Measurements from ENCODE around the gene PLAGL2.
"Not testable (repeated sequence)": the region's sequence is repeated elsewhere in the genome, so short reads cannot be mapped to it uniquely, and the experiment has no call there.

PLAGL2 gene

DNA sequence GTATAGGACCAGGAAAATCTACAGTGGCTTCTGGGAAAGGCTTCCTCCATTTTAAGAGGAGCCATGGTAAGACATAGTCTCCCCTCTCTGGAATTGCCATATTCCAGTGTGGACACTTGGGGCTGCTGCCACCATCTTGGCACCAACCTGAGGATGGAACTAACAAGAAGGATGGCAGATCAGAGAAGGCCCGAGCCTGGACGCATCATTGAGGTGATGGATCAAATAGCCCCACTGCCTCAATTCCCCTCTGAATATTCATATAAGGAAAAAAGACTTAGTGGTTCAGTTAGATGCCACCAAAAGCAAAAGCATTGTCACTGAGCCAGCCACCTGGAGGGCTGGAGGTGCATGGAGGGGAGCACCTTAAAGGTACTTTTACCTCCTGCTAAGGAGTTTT, 25.9 kb downstream of the PLAGL2 start:
- Histone ChIP-seq H3K27ac (ENCODE audit: low read length) (no peak overlapping the region), H3F3A (ENCODE audit: insufficient read depth, low read length) (peaks cover 8% of the 10 kb centered on the region), H3K9ac (ENCODE audit: low read length) (no peak overlapping the region), H3K4me3 (ENCODE audit: low read length) (no peak overlapping the region), H3K9me2 (replicated peaks; ENCODE audit: insufficient read depth, low read length) (no peaks in the 10 kb centered on the region), H3K9me3 (replicated peaks; ENCODE audit: insufficient read depth, low read length) (no peaks in the 10 kb centered on the region), H3K79me2 (ENCODE audit: low read length) (no peaks in the 10 kb centered on the region), H4K20me1 (ENCODE audit: insufficient read depth, low read length) (no peaks in the 10 kb centered on the region), H3K4me1 (ENCODE audit: low read length) (peaks cover 7% of the 10 kb centered on the region), H2AFZ (ENCODE audit: low read length) (no peak overlapping the region), H3K36me3 (replicated peaks; ENCODE audit: insufficient read depth, low read length) (no peaks in the 10 kb centered on the region), H3K27me3 (replicated peaks; ENCODE audit: insufficient read depth, low read length) (no peaks in the 10 kb centered on the region), H3K4me2 (ENCODE audit: low read depth, low read length) (no peak overlapping the region)
- TF ChIP-seq EZH2 (optimal IDR thresholded peaks at IDR 0.05; ENCODE audit: low read depth, low read length) (no peak), CTCF (IDR thresholded peaks at IDR 0.05; ENCODE audit: low read length) (no peak), EZH2phosphoT487 (IDR thresholded peaks at IDR 0.05; ENCODE audit: low read length) (no peak)
- DNase-seq = no peak

DNA sequence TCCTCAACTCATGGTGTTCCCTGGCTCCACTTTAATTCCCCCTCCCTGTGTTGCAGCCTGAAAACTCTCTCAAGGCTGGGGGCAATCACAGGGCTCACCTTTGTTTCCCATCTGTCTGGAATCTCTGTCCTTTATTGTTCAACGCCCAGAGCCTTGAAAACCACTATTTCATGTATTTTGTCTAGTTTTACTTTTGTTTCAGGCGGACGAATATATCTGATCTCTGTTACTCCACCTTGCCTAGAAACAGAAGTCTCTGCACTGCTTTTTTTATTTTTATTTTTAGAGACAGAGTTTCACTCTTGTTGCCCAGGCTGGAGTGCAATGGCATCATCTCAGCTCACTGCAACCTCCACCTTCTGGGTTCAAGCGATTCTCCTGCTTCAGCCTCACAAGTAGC, 27.6 kb downstream of the PLAGL2 start:
- H3K79me2 ChIP-seq (ENCODE audit: low read length) = no peaks in the 10 kb centered on the region
- peak overlapping the region; percentile 94 for H2AFZ ChIP-seq (ENCODE audit: low read length)
- peaks cover 8% of the 10 kb centered on the region for H3F3A ChIP-seq (ENCODE audit: insufficient read depth, low read length)
- H3K27ac ChIP-seq (ENCODE audit: low read length) = peak overlapping the region; percentile 83
- no peaks in the 10 kb centered on the region for H3K9me2 ChIP-seq (replicated peaks; ENCODE audit: insufficient read depth, low read length)
- peaks cover 7% of the 10 kb centered on the region for H3K4me1 ChIP-seq (ENCODE audit: low read length)
- H3K9ac ChIP-seq (ENCODE audit: low read length) = peak overlapping the region; percentile 46; the same call in 1 of the 2 replicates
- no peaks in the 10 kb centered on the region for H3K27me3 ChIP-seq (replicated peaks; ENCODE audit: insufficient read depth, low read length)
- no peak for TF ChIP-seq EZH2 (optimal IDR thresholded peaks at IDR 0.05; ENCODE audit: low read depth, low read length)
- TF ChIP-seq CTCF (IDR thresholded peaks at IDR 0.05; ENCODE audit: low read length) = no peak
- no peak for TF ChIP-seq EZH2phosphoT487 (IDR thresholded peaks at IDR 0.05; ENCODE audit: low read length)
- H3K4me2 ChIP-seq (ENCODE audit: low read depth, low read length) = peak overlapping the region; percentile 91
- peak overlapping the region; percentile 59 for H3K4me3 ChIP-seq (ENCODE audit: low read length)
- H3K36me3 ChIP-seq (replicated peaks; ENCODE audit: insufficient read depth, low read length) = no peaks in the 10 kb centered on the region
- H3K9me3 ChIP-seq (replicated peaks; ENCODE audit: insufficient read depth, low read length) = no peaks in the 10 kb centered on the region
- no peaks in the 10 kb centered on the region for H4K20me1 ChIP-seq (ENCODE audit: insufficient read depth, low read length)
- peak; percentile 60 for DNase-seq

DNA sequence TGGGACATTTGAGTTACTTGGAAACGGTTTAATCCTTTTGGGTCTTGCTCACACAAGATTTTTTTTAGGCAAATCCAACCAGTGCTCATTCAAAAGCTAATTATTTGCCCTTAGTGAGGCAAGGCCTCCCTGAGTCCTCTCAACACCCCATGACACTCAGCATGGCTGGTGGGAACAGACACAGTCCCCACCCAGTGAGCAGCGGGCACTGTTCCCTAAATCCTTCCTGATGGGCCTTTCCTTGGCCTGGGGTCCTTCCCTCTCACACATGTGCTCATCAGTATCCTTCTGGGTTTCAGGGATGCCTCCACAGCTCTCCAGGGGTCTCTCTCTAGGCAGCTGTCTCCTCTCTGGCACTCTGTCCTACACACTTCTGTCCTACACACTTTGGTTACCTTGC, 28.0 kb downstream of the PLAGL2 start:
- TF ChIP-seq CTCF (IDR thresholded peaks at IDR 0.05; ENCODE audit: low read length) = no peak
- TF ChIP-seq EZH2phosphoT487 (IDR thresholded peaks at IDR 0.05; ENCODE audit: low read length) = no peak
- TF ChIP-seq EZH2 (optimal IDR thresholded peaks at IDR 0.05; ENCODE audit: low read depth, low read length) = no peak
- Histone ChIP-seq H3K4me1 (ENCODE audit: low read length) (peaks cover 7% of the 10 kb centered on the region), H3K79me2 (ENCODE audit: low read length) (no peaks in the 10 kb centered on the region), H3F3A (ENCODE audit: insufficient read depth, low read length) (peaks cover 8% of the 10 kb centered on the region), H2AFZ (ENCODE audit: low read length) (peak overlapping the region; percentile 94), H3K9me2 (replicated peaks; ENCODE audit: insufficient read depth, low read length) (no peaks in the 10 kb centered on the region), H3K27ac (ENCODE audit: low read length) (peak overlapping the region; percentile 83), H3K36me3 (replicated peaks; ENCODE audit: insufficient read depth, low read length) (no peaks in the 10 kb centered on the region), H3K27me3 (replicated peaks; ENCODE audit: insufficient read depth, low read length) (no peaks in the 10 kb centered on the region), H3K9me3 (replicated peaks; ENCODE audit: insufficient read depth, low read length) (no peaks in the 10 kb centered on the region), H4K20me1 (ENCODE audit: insufficient read depth, low read length) (no peaks in the 10 kb centered on the region), H3K4me2 (ENCODE audit: low read depth, low read length) (peak overlapping the region; percentile 91), H3K9ac (ENCODE audit: low read length) (peak overlapping the region; percentile 46; the same call in 1 of the 2 replicates), H3K4me3 (ENCODE audit: low read length) (peak overlapping the region; percentile 59)
- DNase-seq = no peak

DNA sequence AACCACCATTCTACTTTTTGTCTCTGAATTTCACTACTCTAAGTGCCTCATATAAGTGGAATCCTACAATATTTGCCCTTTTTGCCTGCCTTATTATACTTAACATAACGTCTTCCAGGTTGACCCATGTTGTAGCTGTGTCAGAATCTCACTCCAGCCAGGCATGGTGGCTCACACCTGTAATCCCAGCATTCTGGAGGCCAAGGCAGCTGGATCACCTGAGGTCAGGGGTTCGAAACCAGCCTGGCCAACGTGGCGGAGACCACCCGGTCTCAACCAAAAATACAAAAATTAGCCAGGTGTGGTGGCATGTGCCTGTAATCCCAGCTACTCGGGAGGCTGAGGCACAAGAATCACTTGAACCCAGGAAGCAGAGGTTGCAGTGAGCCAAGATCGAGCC, 29.8 kb downstream of the PLAGL2 start:
- DNase-seq; H3K4me1 ChIP-seq (ENCODE audit: low read length); H3K4me2 ChIP-seq (ENCODE audit: low read depth, low read length); H3K36me3 ChIP-seq (replicated peaks; ENCODE audit: insufficient read depth, low read length); H3K9me3 ChIP-seq (replicated peaks; ENCODE audit: insufficient read depth, low read length); H3F3A ChIP-seq (ENCODE audit: insufficient read depth, low read length); H3K27ac ChIP-seq (ENCODE audit: low read length); H3K79me2 ChIP-seq (ENCODE audit: low read length); H3K9ac ChIP-seq (ENCODE audit: low read length); H3K9me2 ChIP-seq (replicated peaks; ENCODE audit: insufficient read depth, low read length); H3K27me3 ChIP-seq (replicated peaks; ENCODE audit: insufficient read depth, low read length); H3K4me3 ChIP-seq (ENCODE audit: low read length); H4K20me1 ChIP-seq (ENCODE audit: insufficient read depth, low read length); H2AFZ ChIP-seq (ENCODE audit: low read length): not testable (repeated sequence)
